Adipose tissue (tissue), 3 donors: ENCODE data around the gene GRK3. TPM values are rescaled to one million over a fixed set of nuclear protein-coding genes. Genes with fewer than 3 reads are reported as not detected.
"Not testable (repeated sequence)": the region's sequence is repeated elsewhere in the genome, so short reads cannot be mapped to it uniquely, and the experiment has no call there.

ENCODE experiments used
- H3K27ac ChIP-seq: one replicate; pipeline ENCODE4 v1.5.1; 2013; ENCODE audit warnings: low read depth, low read length
- WGBS, 3 donors: extraction: QIAGEN DNeasy Blood & Tissue Kit; methylation state at CpG; one replicate each; pipeline ENCODE4 v1.1.7; 2013; 5-methylcytosine and 5-hydroxymethylcytosine counted together
- polyA plus RNA-seq, 3 donors: library from polyadenylated mRNA; stranded (reverse); fragments of 200-250 nt; gene quantifications; one replicate each; pipeline ENCODE4 v1.2.3, GENCODE V29; 2013
- donor health status: healthy with polysubstance abuse.
- donor health status: Bipolar disorder and iron deficiency.
- donor health status: healthy.

Gene GRK3
- polyA plus RNA-seq, 3 donors = 5.8 to 17.6 (median 8.8) TPM

DNA sequence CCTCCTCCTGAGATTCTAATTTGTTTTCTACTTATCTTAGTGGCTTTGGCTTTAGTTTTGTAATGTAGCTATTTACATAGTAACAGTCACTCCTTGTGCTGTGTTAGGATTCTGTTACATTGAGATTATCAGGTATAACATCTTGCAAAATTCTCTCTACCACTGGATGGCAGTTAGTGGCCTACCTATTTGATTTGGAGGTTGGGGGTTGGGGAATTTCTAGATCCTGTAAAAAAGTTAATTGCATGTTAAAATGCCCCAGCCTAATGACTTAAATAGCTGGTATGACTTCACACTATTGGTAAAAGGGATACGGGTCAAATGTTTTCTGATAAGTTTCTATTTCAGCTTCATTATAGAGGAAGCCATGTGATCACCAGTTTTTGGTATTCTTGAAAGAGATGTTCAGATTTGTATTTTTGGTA lies 2.8 kb downstream of the GRK3 start:
- WGBS, 3 donors = 33 to 61% (median 40%) methylated on average over 1 of the region's 1 CpG
- H3K27ac ChIP-seq = no peak overlapping the region

DNA sequence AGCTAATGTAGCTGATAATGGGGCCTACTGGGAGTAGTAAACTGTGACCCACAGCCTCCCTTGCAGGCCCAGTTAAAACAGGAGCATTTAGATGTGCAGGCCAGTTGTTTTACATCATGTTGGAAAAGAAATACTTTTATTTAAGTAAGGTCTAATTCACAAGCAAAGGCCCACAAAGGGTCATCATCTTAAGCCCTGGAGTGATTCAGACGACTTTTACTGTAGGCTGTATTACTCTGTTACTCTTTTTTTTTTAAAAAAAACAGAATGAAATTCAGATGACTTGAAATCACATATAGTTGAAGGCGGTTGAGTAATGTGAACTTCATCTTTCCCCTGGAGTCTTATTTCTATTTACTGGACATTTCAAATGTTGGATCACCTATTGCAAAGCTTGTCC lies 3.6 kb downstream of the GRK3 start:
- not testable (repeated sequence) for H3K27ac ChIP-seq
- WGBS, 3 donors = 54 to 70% (median 56%) methylated on average over 2 of the region's 2 CpGs

DNA sequence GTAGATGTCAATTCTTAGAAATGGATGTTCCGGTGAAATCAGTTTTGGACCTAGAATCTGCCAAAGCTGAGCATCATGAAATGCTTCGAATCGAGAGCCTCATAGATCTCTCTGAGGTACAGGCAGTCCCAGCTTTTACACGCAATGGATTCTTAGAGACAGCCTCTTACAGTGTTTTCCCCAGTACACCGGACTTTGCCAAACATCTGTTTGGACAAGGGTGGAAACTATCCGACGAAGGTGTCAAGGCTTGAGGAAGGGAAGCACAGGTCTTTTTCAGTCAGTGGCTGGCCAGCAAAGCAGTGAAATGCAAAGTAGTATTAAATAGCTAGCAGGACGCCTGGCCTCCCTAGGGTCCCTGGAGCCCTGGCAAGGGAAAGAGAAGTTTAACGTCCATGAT lies 4.9 kb downstream of the GRK3 start:
- H3K27ac ChIP-seq = no peak overlapping the region
- whole genome bisulfite sequencing, 3 donors = 53 to 65% (median 57%) methylated on average over 9 of the region's 9 CpGs

DNA sequence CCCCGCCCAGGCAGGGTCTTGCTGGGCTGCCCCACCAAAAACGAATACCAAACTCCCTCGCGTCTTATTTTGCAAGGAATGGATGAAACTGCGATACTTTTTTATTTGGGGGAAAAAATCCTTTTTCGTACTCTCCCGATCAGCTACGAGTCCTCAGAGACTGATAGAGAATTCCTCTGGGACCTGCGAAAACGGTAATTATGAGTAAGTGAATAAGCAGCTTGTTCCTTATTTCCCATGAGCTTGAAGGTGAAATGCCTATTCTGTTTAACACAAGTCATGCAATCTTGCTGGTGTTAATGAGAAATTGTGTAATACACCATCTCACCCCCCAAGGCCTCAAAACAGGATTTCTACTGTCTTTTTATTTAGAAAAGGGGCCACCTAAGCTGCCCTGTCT lies 5.5 kb downstream of the GRK3 start:
- 67 to 81% (median 70%) methylated on average over 10 of the region's 10 CpGs for WGBS, 3 donors
- H3K27ac ChIP-seq = no peak overlapping the region

- WGBS, 3 donors = 47 to 63% (median 59%) methylated on average over 2 of the region's 2 CpGs
- no peak overlapping the region for H3K27ac ChIP-seq
These were observed 6.0 kb downstream of the GRK3 start for GRCh38 chr22:25570486-25570885.

DNA sequence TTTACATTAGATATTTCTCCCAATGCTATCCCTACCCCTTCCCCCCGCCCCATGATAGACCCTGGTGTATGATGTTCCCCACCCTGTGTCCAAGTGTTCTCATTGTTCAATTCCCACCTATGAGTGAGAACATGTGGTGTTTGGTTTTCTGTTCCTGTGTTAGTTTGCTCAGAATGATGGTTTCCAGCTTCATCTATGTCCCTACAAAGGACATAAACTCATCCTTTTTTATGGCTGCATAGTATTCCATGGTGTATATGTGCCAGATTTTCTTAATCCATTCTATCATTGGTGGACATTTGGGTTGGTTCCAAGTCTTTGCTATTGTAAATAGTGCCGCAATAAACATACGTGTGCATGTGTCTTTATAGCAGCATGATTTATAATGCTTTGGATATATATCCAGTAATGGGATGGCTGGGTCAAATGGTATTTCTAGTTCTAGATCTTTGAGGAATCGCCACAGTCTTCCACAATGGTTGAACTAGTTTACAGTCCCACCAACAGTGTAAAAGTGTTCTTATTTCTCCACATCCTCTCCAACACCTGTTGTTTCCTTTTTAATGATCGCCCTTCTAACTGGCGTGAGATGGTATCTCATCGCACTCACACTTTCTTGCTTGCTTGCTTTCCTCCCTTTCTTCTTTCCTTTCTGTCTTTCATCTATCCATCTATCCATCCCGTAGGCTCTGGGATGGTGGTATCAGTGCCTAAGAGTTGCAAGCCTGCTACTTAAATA lies 7.7 kb downstream of the GRK3 start:
- WGBS, 3 donors = 82 to 91% (median 86%) methylated on average over 8 of the region's 8 CpGs
- H3K27ac ChIP-seq = not testable (repeated sequence)

DNA sequence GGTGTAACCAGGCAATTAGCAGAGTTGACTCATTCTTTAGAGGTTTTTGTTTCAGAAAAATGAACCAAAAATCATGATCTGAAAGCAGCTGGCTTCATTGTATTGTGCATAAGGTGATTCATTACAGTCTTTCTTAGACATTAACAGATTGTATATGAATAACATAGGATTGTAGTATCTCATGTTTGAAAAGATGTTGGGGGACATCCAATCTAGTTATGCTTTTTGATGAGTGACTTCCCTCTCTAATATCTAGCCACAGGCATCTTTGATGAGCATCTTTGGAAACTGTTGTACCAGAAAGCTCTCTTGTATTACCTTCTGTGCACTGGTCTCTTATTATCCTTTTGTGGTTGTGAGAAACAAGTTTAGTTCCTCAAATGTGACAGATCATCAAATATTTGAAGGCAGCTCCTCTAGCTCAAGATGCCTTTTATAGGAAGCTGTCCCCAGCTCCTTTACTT lies 8.3 kb downstream of the GRK3 start:
- H3K27ac ChIP-seq = no peak overlapping the region

DNA sequence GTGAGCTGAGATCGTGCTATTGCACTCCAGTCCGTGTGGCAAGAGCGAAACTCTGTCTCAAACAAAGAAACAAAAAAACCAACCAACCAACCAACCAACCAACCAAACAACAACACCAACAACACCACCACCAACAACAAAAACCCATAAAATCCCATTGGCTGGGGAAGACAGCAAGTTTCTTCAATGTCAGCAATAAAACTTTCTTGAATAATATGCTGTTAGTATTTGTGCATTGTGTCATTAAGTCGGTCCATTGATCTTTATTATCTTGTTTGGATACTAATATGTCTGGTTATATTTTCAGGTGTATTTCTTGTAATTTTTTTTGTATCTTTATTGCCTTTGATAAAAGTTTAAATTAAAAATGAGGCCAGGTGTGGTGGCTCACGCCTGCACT lies 9.4 kb downstream of the GRK3 start:
- no peak overlapping the region for H3K27ac ChIP-seq
- WGBS, 3 donors = 90 to 92% (median 91%) methylated on average over 5 of the region's 5 CpGs

- 73 to 81% (median 76%) methylated on average over 4 of the region's 4 CpGs for WGBS, 3 donors
These were observed 10.3 kb downstream of the GRK3 start for GRCh38 chr22:25574736-25575135.

GRCh38 chr22:25575674-25576392 lies 11.4 kb downstream of the GRK3 start:
- 65 to 74% (median 72%) methylated on average over 7 of the region's 8 CpGs for WGBS, 3 donors
- H3K27ac ChIP-seq = not testable (repeated sequence)

More at GRCh38 chr22:25574736-25575135, 10.3 kb downstream of the GRK3 start:
- H3K27ac ChIP-seq = no peak overlapping the region

DNA sequence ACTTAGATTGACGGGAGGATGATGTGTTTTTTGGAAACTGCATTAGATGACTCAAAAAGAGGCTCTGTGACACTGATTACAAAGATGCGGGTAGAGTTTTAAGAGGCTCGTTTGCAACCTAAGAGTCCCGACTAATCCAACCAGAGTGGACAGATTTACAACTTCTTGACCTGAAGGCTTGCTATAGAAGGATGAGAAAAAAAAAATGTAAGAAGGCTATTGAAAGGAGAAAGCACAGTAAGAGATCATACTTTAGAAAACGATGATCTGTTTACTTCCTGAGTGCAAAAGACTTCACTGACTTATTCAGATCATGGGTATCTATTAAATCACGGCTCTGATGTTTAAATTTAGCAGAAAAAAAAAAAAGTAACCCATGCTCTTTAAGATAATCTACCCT lies 17.0 kb downstream of the GRK3 start:
- H3K27ac ChIP-seq = not testable (repeated sequence)
- 63 to 72% (median 71%) methylated on average over 5 to 6 of the region's 6 CpGs for WGBS, 3 donors

GRCh38 chr22:25582946-25583345 lies 18.5 kb downstream of the GRK3 start:
- 38 to 64% (median 45%) methylated on average over 5 of the region's 5 CpGs for WGBS, 3 donors
- no peak overlapping the region for H3K27ac ChIP-seq

DNA sequence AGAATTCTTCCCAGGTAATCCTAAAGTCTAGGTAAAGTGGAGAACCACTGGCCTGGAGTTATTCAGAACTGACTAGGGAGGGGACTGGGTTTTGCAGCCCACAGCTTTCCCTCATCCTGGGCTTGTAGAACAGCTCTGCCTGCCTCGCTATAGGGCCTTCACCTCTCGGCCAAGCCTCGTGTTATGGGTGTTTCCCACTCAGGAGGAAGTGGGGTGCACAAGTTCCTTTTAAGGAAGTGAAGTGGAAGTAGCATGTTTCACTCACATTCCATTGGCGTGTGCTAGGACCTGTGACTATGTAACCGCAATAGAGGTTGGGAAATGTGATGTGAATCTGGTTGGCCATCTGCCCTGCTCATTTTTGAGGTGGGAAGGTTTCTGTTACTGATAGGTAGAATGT lies 20.5 kb downstream of the GRK3 start:
- not testable (repeated sequence) for H3K27ac ChIP-seq
- WGBS, 3 donors = 51 to 72% (median 56%) methylated on average over 5 of the region's 5 CpGs

- not testable (repeated sequence) for H3K27ac ChIP-seq
- 84 to 90% (median 88%) methylated on average over 4 of the region's 4 CpGs for WGBS, 3 donors
These were observed 25.2 kb downstream of the GRK3 start for GRCh38 chr22:25589664-25590063.

GRCh38 chr22:25593323-25593722 lies 28.8 kb downstream of the GRK3 start:
- not testable (repeated sequence) for H3K27ac ChIP-seq
- WGBS, 3 donors = 92 to 94% (median 92%) methylated on average over 2 of the region's 2 CpGs

GRCh38 chr22:25598609-25599008 lies 34.1 kb downstream of the GRK3 start:
- 89 to 96% (median 95%) methylated on average over 1 of the region's 1 CpG for WGBS, 3 donors
- no peak overlapping the region for H3K27ac ChIP-seq

GRCh38 chr22:25602445-25602844 lies 38.0 kb downstream of the GRK3 start:
- WGBS, 3 donors = 81 to 88% (median 86%) methylated on average over 2 of the region's 2 CpGs
- H3K27ac ChIP-seq = no peak overlapping the region

- WGBS, 3 donors = 80 to 96% (median 85%) methylated on average over 6 of the region's 6 CpGs
These were observed 38.4 kb downstream of the GRK3 start for GRCh38 chr22:25602916-25603315.

DNA sequence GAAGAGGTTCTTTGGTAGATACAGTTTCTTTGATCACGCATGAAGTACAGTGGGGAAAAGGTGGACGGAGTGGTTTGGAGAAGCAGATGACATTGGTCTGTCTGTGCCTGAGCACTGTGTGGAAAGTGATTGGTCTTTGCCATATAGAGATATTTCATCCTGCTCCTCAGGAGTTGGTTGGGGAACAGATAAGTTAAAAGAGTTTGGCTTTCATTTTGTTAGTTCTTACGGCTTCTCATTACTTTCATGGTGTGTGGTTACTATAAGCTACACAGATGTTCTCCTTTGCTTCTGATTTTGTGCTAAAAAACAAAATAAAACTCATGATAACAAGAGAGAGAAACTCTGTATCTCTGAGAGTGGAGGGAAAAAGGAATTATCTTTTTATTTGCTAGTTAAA lies 40.7 kb downstream of the GRK3 start:
- WGBS, 3 donors = 83 to 90% (median 84%) methylated on average over 3 of the region's 3 CpGs

More at GRCh38 chr22:25602916-25603315, 38.4 kb downstream of the GRK3 start:
- H3K27ac ChIP-seq = no peak overlapping the region

DNA sequence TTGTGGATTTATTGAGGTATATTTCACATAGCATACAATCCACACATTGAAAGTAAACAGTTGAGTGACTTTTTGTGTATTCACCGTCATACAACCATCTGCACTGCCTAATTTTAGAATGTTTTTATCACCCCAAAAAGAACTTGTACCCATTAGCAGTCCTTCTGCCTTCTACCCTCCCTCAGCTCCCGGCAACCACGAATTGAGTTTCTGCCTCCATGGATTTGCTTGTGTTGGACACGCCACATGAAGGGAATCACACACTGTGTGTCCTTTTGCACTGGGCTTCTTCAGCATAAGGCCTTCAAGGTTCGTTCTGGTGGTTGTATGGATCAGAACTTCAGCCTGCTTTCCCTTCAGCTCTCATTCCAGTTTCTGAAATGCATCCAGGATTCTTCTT lies 41.1 kb downstream of the GRK3 start:
- 87 to 89% (median 88%) methylated on average over 5 of the region's 5 CpGs for WGBS, 3 donors
- H3K27ac ChIP-seq = not testable (repeated sequence)

More for the DNA sequence above, 40.7 kb downstream of the GRK3 start:
- H3K27ac ChIP-seq = not testable (repeated sequence)
